Pulmonary artery endothelial cell (primary cell): Measurements from ENCODE around the gene APCDD1L. TPM values are rescaled to one million over a fixed set of nuclear protein-coding genes. Genes with fewer than 3 reads are reported as not detected.

Source experiments
- DNase-seq: peaks from one replicate; pipeline ENCODE4 v3.0.0-alpha.2; 2011; ENCODE audit warnings: low read depth, low spot score
- total RNA-seq: library from RNA; depleted of rRNA; stranded (reverse); fragments of >200 nt; gene quantifications from 2 replicates; pipeline ENCODE4 v1.2.3, GENCODE V29; 2014

APCDD1L gene
- total RNA-seq, 1 donor from 2014 or later = 0.26 TPM

DNA sequence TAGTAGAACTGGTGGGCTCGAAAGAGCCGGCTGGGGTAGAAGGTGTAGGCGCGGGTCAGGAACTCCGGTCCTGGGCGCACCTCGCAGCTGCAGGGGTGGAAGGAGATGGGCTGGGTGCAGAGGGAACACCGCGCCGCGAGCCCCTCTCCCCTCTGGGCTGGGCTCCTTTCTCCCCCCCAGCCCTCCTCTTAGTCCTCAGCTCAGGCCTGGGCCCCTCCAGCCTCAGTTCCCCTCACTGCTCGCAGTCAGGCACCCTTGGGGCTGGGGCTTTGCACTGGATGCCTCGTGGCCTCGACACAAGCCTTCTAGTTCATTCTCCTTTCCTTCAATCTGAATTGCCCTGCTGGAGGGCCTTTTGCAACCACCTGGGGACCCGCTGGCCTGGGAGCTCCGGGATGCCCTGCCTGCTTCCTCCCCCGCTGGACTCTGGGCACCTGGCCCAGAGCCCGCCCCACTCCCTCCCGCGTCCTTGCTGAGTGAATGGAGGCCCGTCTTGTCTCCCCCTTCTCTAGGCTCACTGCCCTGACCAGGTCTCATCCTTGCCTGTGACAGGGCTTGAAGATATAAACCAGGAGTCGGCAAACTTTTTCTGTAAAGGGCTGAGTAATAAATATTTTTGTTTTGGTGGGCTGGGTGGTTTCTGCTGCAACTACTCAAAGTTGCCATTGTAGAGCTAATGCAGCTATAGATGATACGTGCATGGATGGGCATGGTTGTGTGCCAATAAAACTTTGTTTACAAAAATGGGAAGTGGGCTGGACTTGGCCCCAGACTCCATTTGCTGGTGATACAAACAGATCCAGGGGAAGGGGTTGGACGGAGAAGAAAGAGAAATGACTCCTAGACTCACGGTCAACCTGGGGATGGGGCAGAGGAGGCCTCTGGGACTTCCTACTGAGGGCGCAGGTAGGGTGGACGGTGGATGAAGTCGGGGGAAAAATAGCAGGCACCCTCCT, 47.3 kb downstream of the APCDD1L start:
- DNase-seq = no peak

DNA sequence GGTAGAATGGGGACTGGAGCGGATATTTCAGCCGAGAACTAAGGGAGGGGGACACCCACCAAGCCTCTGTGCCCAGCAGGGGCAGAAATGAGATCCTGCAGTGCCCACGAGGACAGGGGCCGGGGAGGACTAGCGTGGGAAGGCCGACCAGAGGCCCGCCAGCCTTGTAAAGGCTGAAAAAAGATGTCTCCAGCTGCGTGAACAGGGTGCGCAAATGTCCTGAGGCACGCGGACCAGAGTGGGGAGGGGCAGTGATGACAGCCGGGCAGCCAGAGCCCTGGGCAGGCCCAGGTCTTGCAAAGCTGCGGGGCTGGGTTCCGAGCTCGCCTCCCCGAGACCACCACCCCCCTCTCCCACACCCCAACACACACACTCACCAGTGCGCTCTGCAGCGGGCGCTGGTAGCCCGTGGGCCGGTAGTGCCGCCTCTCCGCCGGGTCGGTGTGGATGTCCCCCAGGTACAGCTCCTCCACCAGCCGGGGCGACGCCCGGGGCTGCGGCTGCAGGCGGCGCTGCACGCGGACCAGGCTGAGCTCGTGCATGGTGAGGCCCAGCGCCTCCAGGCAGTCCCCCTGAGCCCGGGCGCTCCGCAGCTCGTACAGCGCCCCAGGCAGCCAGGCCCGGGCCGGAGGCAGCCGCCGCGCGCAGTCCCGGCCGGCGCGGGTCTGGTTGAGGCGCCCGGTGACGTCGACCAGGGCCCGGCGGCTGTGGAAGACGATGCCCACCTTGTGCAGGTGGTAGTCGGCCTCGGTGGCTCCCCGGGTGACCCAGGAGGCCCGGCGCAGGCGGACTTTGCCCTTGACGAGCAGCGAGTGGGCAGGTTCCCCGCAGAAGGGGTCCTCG, 48.2 kb downstream of the APCDD1L start:
- no peak for DNase-seq

DNA sequence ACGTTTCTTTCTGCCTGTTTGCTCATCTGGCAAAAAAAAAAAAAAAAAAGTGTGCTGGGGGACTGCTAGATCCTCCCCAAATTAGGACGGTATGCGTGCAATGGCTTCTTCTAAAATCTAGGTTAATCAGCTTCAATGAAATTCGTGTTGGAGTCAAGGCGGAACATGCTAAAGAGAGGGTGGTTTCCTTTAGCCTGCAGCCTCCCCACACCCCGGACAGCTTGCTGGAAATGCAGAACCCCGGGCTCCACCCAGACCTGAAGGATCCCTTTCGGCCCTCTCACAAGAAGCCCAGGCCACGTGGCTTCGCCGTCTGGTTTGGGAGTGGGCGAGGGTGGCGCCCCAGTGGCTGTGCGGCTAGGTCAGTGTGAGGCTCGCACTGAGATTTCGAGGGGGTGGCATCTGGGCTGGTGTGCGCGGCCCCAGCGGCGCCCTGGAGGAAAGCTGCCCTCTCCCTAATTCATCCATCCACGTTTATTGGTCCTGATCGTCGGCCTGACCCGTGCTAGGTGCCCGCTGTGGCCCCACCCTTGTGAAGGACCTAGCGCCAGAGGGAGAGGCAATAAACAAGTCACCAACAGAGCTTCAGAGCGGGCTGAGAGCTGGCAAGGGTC, 49.0 kb downstream of the APCDD1L start:
- no peak for DNase-seq

DNA sequence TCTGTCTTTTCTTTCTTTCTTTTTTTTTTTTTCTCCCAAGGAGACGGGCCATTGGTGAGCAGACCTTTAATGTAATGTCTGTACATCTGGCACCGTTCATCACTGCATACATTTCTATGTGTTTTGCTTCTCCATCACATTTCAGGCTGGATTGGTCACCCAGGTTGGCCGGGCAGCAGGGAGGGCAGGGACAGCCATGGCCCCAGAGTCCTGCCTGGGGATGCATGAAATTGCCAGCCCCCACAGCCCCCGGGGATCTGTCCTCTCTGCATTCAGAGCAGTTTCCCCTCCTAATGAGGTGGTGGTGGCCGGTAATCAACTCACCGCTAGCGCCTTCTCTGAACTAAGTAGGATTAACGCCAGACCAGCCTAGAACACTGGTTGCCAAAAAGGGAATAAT, 50.4 kb downstream of the APCDD1L start:
- DNase-seq = no peak

DNA sequence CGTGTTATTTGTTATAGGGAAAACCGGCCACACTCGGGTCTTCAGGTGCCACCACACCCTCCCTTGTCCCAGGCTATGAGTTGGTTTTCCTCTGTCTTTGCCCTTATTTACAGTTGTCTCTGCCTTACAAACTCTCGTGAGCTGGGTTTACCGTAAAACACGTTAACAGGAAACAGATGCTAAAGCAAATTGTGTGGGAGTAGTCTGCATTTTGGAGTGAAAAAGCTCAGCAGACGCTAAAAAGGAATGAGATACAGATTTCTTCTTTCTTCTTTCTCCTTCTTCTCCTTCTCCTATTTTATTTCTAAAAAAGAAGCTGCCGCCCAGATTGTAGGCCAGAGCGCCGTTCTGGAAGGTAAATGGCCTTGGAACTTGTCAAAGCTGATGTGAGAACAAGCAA, 51.9 kb downstream of the APCDD1L start:
- DNase-seq = no peak

DNA sequence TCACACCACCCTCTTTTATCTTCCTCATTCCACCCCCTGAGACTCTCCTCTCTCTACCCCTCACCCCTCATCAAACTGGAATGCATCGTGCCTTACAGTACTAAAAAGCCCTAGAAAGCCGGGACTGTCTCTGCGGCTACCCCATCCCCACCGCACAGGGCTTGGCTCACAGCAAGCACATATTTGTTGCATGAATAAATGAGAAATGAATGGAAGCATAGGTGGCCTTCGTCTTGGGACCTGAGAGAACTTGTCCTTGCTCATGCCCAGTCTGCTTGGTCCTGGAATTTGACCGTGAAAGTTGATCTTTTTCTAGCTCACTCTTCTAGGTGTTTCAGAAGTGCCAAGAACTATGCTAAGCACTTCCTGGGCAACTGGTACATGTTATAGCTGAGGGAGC, 53.3 kb downstream of the APCDD1L start:
- no peak for DNase-seq

DNA sequence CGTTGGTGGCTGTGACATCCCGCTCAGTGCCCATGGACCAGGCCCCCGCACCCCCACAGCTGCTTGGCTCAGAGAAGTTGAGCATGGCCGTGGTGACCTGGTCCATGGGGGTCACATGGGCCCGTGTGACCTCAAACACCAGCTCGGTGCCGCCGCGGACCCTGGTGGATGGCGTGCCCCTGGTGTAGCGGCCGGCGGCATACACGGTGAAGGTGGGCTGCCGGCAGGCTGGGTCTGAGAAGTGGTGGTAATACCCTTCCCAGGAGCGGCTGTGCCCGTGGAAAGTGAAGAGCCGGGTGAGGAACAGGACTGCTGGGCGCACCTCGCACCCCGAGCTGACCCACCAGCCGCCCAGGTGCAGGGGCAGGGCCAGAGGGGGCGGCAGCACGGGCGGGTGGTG, 54.1 kb downstream of the APCDD1L start:
- no peak for DNase-seq

DNA sequence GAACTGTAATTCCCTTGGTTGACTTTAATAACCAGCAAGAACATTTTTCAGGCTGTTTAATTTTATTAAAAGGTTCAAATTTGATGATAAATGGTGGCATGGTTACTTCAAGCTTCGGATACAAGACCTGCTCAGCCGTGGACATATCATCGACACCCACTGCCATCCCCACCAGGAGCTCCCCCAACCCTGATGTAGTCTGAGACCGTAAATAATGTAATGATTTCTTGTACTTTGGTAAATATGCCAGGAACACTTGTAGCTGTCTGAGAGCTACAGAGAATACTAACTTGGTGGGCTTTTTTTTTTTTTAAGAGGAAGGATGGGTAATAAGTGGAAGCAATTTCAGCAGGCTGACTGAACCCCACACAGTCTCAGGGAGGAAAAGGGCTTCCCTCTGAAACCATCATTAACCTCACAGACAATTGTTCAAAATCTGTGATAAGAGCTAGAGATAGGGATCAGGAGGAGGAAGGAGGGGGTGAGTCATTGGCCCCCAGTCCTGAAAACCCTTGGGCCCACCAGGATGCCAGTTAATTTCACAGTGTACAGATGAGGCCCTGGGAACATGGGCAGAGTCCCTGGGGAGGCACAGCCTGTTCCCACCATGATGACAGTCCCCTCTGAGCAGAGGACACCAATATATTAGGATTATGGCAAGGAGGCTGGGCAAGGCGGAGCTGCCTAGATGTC, 56.0 kb downstream of the APCDD1L start:
- DNase-seq = no peak

DNA sequence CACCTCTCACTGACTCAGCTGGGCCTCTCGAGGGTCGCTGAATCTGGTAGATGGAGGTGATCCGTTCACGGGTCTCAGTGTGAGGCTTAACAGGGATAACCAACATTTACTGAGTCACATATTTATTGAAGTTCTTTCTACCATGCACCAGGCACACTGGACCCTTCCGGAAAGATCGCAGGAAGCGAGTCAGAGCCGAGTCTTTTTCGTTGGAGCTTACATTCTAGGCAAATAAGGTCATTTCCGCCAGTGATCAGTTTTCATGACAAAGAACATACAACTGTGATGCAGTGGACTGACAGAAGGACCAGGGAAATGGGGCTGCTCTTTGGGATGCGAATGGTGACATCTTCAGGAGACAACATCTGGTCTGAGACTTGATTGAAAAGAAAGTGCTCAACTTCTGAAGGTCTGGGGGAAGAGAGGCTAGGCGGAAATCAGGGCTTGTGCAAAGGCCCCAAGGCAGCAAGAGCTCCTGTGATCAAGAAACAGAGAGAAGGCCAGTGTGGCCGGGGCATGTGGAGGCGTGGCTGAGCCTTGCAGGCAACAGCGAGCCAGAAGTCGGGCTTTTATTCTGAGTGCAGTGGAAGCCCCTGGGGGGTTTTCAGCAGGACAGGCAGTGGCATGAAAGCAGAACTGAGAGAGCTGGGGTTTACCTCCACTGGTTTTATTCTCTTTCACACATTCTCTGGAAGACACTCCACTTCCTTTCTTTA, 56.7 kb downstream of the APCDD1L start:
- peak; percentile 36 for DNase-seq

DNA sequence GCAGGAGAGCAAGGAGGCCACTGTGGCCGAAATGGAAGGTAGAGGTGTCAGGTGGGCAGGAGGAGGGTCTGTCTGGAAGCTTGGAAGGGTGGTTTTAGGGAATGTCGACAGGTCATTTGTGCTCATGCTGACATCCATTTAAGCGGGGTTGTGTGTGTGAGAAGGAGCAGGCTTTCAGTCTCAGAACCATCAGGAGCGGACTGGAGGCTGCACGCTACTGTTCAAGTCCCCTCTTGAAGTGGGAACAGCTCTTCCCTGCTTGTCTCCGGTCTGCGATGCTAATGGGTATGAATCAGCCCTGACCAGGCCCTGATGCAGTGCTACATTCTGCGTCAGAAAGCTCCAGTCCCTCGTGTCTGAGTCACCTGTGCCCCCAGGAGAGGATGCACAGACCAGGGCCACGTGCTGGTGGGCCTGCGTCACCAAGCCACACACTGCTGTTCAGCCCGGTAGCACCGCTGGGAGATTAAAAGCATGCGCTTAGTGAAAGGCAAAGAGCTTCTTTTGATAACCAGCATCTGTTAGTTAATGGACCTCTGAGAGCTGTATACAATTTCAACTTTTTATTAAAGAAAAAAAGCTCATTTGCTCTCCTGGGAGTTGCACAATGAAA, 58.0 kb downstream of the APCDD1L start:
- DNase-seq = no peak

DNA sequence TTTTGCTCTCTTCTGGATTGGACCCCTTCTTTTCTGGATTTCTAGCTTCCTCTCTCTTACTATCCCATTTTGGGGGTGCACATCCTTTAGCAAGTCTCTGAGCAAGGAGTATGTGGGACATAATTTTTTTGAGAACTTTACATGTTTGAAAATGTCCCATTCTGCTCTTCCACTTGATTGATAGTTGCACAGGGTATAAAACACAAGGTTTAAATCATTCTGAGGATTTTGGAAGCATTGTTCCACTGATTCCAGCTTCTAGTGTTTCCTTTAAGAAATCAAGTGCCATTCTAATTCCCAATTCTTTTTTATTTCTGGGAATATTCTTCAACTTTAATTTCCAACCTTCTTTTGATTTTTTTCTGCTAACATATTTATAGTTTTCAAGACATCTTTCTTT, 60.7 kb downstream of the APCDD1L start:
- no peak for DNase-seq

DNA sequence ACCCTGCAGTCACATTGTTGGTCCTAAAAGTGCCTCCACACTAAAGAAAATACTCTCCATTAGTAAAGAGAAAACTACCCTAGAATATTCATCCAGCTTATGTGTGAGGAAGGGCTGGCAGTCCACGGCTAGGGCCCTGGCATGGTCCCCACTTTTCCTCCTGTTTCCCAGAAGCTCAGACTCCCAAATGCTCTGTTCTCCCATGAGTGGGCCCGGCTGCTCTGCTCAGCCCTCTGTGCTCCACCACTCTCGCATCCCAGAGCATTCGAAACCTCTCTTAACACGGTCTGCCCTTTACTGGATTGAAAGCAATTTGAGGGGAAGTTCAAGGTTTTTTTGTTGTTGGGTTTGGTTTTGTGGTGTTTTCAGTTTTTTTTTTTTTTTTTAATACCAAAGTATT, 61.8 kb downstream of the APCDD1L start:
- DNase-seq = no peak

DNA sequence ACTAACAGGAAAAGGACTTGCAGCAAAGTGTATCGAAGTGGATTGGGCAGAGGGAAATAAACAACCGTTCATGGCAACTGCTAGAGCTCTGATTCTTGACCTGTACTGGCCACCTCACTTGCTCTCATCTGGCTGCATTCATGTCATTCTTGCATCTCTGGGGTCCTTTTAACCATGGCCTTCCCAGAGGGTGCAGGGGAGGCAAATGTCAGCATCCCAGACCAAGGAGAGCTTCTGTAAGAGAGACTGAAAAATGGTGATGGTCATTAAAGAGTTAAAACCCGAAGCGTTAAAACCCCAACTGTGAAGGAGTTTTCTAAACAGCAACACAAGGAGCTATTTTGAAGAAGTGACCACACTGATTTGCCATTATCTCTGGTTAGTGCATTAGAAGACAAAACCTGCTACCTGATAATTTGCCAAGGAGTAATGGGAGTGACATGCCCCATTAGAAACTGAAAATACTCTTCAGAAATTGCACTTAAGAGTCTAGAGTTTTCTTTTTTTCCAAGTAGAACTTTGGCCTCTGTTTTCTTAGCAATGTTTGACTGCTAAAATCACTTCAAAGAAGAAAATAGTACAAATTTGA, 62.4 kb downstream of the APCDD1L start:
- DNase-seq = no peak

DNA sequence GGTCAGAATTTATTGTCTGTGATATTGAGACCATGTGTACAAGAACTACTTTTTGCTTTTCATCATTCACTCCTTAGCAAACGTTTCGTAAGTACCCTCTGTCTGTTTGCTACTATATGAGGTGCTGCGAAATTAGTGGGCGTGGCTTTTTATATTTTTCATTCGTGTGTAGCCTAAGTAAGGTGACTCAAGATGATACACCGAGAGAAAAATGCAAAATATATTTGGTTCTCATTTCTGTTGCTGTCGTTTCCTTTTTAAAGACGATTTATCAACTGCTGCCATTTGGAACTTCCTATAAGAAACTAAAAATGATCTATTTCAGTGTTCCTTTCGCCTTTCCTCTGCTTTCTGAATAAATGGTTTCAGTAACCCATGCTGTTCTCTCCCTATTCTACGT, 64.9 kb downstream of the APCDD1L start:
- DNase-seq = no peak

DNA sequence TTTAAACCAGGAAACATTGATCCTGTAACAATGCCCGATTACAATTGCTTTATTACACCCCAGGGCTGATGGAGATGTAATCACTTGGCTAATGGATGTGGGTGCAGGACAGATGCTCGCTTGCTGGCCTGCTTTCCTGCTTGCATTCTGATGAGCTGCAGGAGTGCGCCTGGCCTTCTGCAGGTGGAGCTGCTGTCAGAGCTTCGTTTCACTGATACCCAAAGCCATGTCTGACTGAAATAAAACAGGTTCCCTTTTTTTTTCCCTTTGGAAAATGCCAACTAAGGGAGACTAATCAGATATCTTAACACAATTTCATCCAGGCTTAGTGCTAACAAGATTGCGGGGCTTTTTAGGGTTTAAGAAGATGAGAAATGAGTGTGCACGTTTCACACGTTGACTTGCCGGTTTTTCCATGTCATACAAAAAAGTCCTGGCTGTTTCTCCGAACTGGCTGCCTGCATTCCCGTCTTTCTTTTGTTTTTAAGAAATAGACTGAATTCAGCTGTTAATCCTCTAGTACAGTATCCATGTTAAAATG, 65.4 kb downstream of the APCDD1L start:
- DNase-seq = no peak

DNA sequence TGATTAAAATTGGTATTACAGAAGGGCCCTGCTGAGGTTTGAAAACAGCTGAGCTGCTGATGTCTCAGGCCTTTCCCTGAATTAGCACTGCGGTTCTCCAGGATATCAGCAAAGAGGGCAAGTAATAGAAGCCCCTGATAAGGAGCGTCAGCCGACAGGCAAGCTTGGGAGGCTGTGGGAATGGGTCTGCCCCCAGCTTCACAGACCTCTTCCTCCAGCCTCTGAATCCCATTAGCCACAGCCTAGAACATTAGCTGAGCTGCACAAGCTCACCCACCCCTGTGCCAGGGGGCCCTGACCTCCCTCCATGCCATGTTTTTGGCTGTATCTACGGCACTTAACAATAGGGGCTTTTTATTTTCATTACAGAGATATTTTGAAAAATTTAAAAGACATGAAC, 66.2 kb downstream of the APCDD1L start:
- DNase-seq = no peak

DNA sequence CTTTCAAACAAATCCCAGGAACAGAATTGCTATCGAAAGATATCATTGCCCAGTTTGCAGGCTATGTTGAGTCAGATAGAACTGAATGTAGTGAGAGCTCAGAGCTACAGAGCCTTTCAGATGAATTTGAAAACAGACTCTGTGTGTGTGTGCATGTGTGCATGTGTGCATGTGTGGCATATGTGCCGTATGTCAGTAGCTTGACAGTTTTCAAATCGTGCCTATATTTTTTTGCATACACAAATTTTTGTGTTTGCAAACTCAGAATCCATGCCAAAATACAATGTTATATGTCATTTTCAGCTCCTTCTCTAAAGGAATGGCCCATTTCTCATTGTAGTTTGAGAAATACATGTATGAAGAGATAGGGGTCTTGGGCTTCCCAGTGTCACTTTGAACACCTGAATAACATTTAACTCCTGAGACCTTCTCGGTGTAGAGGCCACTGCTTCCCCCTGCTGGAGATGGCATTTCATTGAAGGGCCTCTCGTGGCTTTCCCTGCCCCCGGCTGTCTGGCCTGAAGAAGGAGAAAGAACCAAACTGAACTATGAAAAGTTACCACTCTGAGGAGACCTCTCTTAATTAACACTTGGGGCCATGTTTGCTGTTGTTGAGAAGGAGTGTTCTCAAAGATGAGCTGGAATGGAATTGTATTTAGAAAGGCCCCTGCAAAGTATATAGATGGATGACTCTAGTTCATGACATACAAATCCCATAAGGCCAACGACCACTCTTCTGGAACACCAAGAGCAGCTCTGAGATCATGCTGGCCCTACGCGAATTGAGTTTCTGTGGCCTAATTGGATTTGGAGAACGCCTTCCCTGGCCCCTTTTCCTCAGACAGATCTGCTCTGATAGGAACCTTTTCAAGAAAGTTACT, 67.4 kb downstream of the APCDD1L start:
- DNase-seq = no peak

DNA sequence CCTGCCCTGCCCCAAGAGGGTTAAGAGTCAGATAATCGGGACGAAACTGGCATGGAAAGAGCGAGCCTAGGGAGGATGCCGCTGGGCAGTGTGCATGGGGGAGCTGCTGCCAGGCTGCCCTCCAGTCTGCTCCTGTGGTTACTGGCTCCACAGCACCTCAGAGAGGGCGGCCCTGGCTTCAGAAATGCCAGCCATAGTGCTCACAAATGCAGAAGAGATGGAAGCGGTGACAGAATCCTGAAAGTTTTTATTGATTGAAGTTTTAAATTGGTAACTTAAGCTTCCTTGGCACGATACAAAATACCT, 68.3 kb downstream of the APCDD1L start:
- DNase-seq = no peak
